SK-N-SH (cell line): ENCODE measurements around the gene TNFRSF1A. TPM values are rescaled to one million over a fixed set of nuclear protein-coding genes. Genes with fewer than 3 reads are reported as not detected.

Experiments used
- CTCF ChIA-PET: fragments of 300-600, 350-600 bp; formaldehyde crosslinking; extraction: SDS; loops from one replicate; lab custom pipeline; 2021; lab: Yijun Ruan, JAX
- POLR2A ChIA-PET: fragments of 350-600 bp; sonication (Branson Sonifier 250); formaldehyde crosslinking; extraction: SDS; loops from one replicate; lab custom pipeline; 2020; ENCODE audit warnings: antibody characterized with exemption, inconsistent platforms; lab: Yijun Ruan, JAX
- DNase-seq: peaks from one replicate; pipeline ENCODE4 v3.0.0; 2012
- H2AFZ ChIP-seq: fragments of 200-600 bp; sonication (generic); 2 replicates; pipeline ENCODE4 v1.8.1; 2016; ENCODE audit warnings: antibody characterized with exemption, mild to moderate bottlenecking, low read depth
- H3F3A ChIP-seq: fragments of 200-600 bp; sonication (generic); replicated peaks from 2 replicates; pipeline ENCODE3; 2016; ENCODE audit warnings: antibody characterized with exemption, mild to moderate bottlenecking; ENCODE audit not compliant: insufficient read depth
- H3K27ac ChIP-seq, 2 experiments: fragments of 200-500 bp in 1 of 2; fragments of 200-600 bp in 1 of 2; sonication (Bioruptor generic) in 1 of 2; sonication (generic), shearing (Covaris generic) in 1 of 2; 2 replicates each; pipeline versions ENCODE4 v1.5.1 to v1.6.1; 2014 to 2016; ENCODE audit warnings: low read depth in 2 of 2, inconsistent platforms in 1 of 2, low read length in 1 of 2, mild to moderate bottlenecking in 1 of 2, mixed read lengths in 1 of 2
- H3K27me3 ChIP-seq: fragments of 200-600 bp; sonication (generic), shearing (Covaris generic); 2 replicates; pipeline ENCODE4 v1.6.1; 2016; ENCODE audit warnings: mixed run types; ENCODE audit not compliant: insufficient read depth
- H3K36me3 ChIP-seq, 2 experiments: fragments of 200-500 bp in 1 of 2; fragments of 200-600 bp in 1 of 2; sonication (Bioruptor generic) in 1 of 2; sonication (generic) in 1 of 2; replicated peaks in 1 of 2; 2 replicates each; pipeline versions ENCODE3 to v1.5.1; 2014 to 2016; ENCODE audit warnings: low read length in 1 of 2, mild to moderate bottlenecking in 1 of 2; ENCODE audit not compliant: insufficient read depth in 2 of 2, control insufficient read depth in 1 of 2
- H3K4me1 ChIP-seq, 2 experiments: fragments of 200-500 bp in 1 of 2; fragments of 200-600 bp in 1 of 2; sonication (Bioruptor generic) in 1 of 2; sonication (generic), shearing (Covaris generic) in 1 of 2; 2 replicates each; pipeline versions ENCODE4 v1.5.1 to v1.6.1; 2014 to 2016; ENCODE audit warnings: low read depth in 1 of 2, low read length in 1 of 2, mixed run types in 1 of 2; ENCODE audit not compliant: insufficient read depth in 2 of 2, control insufficient read depth in 1 of 2
- H3K4me2 ChIP-seq: fragments of 200-600 bp; sonication (generic), shearing (Covaris generic); 2 replicates; pipeline ENCODE4 v1.6.1; 2017; ENCODE audit warnings: mixed run types
- H3K4me3 ChIP-seq, 2 experiments: fragments of 200-500 bp in 1 of 2; fragments of 200-600 bp in 1 of 2; sonication (Bioruptor generic) in 1 of 2; sonication (generic), shearing (Covaris generic) in 1 of 2; 2 replicates each; pipeline versions ENCODE4 v1.5.1 to v1.8.1; 2014 to 2016; ENCODE audit warnings: low read depth in 2 of 2, inconsistent platforms in 1 of 2, low read length in 1 of 2, mild to moderate bottlenecking in 1 of 2, mixed read lengths in 1 of 2, moderate library complexity in 1 of 2
- H3K79me2 ChIP-seq: fragments of 200-600 bp; sonication (generic); 2 replicates; pipeline ENCODE4 v1.8.1; 2017; ENCODE audit warnings: mild to moderate bottlenecking; ENCODE audit not compliant: insufficient read depth
- H3K9ac ChIP-seq: fragments of 200-600 bp; sonication (generic); 2 replicates; pipeline ENCODE4 v1.6.1; 2017; ENCODE audit warnings: mixed run types
- H3K9me2 ChIP-seq: fragments of 200-600 bp; sonication (generic); 2 replicates; pipeline ENCODE4 v1.6.1; 2017; ENCODE audit warnings: mixed run types
- H3K9me3 ChIP-seq: fragments of 200-600 bp; sonication (generic); 2 replicates; pipeline ENCODE4 v1.6.1; 2017; ENCODE audit warnings: mixed run types, mild to moderate bottlenecking, moderate library complexity
- H4K20me1 ChIP-seq: fragments of 200-600 bp; sonication (generic); 2 replicates; pipeline ENCODE4 v1.6.1; 2017; ENCODE audit warnings: mild to moderate bottlenecking, mixed run types; ENCODE audit not compliant: insufficient read depth
- CHD2 ChIP-seq: fragments of 150-350 bp; IDR thresholded peaks from 2 replicates; pipeline ENCODE4 v1.6.1; 2018; ENCODE audit warnings: low read length; ENCODE audit not compliant: partially characterized antibody
- ELF1 ChIP-seq: IDR thresholded peaks from 2 replicates; pipeline ENCODE4 v1.4.0; 2012
- EZH2phosphoT487 ChIP-seq: fragments of 200-600 bp; sonication (generic); IDR thresholded peaks from 2 replicates; pipeline ENCODE4 v1.6.1; 2017; ENCODE audit warnings: low read depth, mixed run types, mild to moderate bottlenecking, antibody characterized with exemption, moderate library complexity, borderline replicate concordance
- FOXJ3 ChIP-seq: sonication (generic); formaldehyde crosslinking; IDR thresholded peaks from 2 replicates; pipeline ENCODE4 v1.5.1; 2020; ENCODE audit warnings: mild to moderate bottlenecking, missing genetic modification reagents
- FOXM1 ChIP-seq: IDR thresholded peaks from 2 replicates; pipeline ENCODE4 v1.4.0; 2012; ENCODE audit warnings: low read depth, mild to moderate bottlenecking
- GABPA ChIP-seq: IDR thresholded peaks from 2 replicates; pipeline ENCODE4 v1.4.0; 2012; ENCODE audit warnings: low read depth, mild to moderate bottlenecking
- GATA2 ChIP-seq: sonication (generic); formaldehyde crosslinking; IDR thresholded peaks from 2 replicates; pipeline ENCODE4 v1.5.0; 2020; ENCODE audit warnings: mild to moderate bottlenecking, missing genetic modification reagents
- MEF2A ChIP-seq: IDR thresholded peaks from 2 replicates; pipeline ENCODE4 v1.4.0; 2012; ENCODE audit warnings: low read depth, borderline replicate concordance
- RAD21 ChIP-seq: IDR thresholded peaks from 2 replicates; pipeline ENCODE4 v1.6.1; 2012; ENCODE audit warnings: mild to moderate bottlenecking, low read length
- RCOR1 ChIP-seq: fragments of 150-350 bp; IDR thresholded peaks from 2 replicates; pipeline ENCODE4 v1.6.1; 2017; ENCODE audit warnings: antibody characterized with exemption, low read length
- RFX5 ChIP-seq: IDR thresholded peaks from 2 replicates; pipeline ENCODE4 v1.6.1; 2012; ENCODE audit warnings: mild to moderate bottlenecking, improper control_type of control experiment, low read length
- RXRA ChIP-seq: IDR thresholded peaks from 2 replicates; pipeline ENCODE4 v1.4.0; 2012; ENCODE audit warnings: low read depth, mild to moderate bottlenecking, borderline replicate concordance
- SMC3 ChIP-seq: IDR thresholded peaks from 2 replicates; pipeline ENCODE4 v1.6.1; 2012; ENCODE audit warnings: low read depth, low read length, improper control_type of control experiment
- TAF1 ChIP-seq: IDR thresholded peaks from 2 replicates; pipeline ENCODE4 v1.6.1; 2012; ENCODE audit warnings: low read depth, mild to moderate bottlenecking, low read length, moderate library complexity, borderline replicate concordance
- TCF12 ChIP-seq: IDR thresholded peaks from 2 replicates; pipeline ENCODE4 v1.4.0; 2012
- YY1 ChIP-seq: IDR thresholded peaks from 2 replicates; pipeline ENCODE4 v1.4.0; 2012; ENCODE audit warnings: low read depth, mild to moderate bottlenecking
- WGBS: methylation state at CpG from one replicate; pipeline ENCODE4 v1.1.6; 2017; ENCODE audit warnings: low lambda C conversion rate; 5-methylcytosine and 5-hydroxymethylcytosine counted together
- polyA plus RNA-seq, 3 experiments: library from polyadenylated mRNA; depleted of rRNA; stranded (reverse); fragments of >200 nt; gene quantifications; 2 replicates each; pipeline ENCODE4 v1.2.3, GENCODE V29; 2012
- TF ChIP-seq, protein P1 (sequence below): IDR thresholded peaks from 2 replicates; pipeline ENCODE4 v1.4.0; 2012; ENCODE audit warnings: low read depth, borderline replicate concordance
- TF ChIP-seq, protein P2 (sequence below): fragments of 200-600 bp; sonication (generic); IDR thresholded peaks from 2 replicates; pipeline ENCODE4 v1.6.1; 2017; ENCODE audit warnings: antibody characterized with exemption, mild to moderate bottlenecking, moderate library complexity

Gene TNFRSF1A
- polyA plus RNA-seq, 1 of the 3 experiments (the other 2 are of a cell fraction): 92.9 TPM

DNA sequence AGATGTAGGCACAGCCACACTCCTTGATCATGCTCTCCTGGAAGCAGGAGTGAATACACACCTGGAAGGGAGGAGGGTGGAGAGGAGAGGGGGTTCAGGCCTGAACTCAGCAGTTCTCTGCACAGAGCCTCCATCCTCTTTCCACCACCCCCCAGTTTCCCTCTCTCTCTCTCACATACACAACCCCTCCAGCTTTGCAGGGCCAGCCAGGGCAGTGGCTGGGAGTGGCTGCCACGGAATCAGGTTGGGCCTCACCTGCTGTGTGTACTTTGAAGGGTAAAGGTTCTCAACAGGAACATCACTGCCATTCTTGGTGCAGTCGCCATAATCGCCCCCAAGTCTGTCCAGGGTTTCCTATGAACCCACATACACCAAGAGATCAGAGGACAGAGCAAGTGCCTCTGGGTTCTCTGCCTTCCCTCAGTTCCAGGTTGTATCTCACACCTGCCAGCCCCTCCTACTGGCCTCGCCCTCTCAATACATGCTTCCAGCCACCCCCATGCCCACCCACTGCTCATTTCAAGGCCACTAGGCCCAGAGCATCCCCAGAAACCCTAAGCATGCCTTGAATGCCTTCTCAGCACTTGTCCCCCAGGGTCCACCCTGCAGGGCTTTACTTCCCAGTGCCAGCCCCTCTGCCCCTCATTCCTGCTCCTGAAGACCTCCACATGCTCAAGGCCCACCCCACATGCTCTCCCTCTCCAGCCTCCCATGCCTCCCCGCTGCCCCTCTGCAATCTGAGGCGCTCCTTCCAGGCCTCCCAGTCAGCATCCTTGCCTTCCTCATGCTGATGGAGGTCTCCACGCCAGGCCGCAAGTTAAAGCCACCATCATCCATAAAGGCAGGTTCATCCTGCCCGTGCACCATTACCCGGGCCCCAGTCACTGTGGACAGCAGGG, 12.9 kb upstream of the TNFRSF1A start:
- Histone ChIP-seq H2AFZ (no peak overlapping the region), H3K36me3 (no peaks in the 10 kb centered on the region), H4K20me1 (no peaks in the 10 kb centered on the region), H3K4me2 (no peak overlapping the region), H3K79me2 (no peaks in the 10 kb centered on the region), H3K9me3 (no peaks in the 10 kb centered on the region), H3K4me1 (peaks cover 0 to 4% of the 10 kb centered on the region in 2 experiments; a peak in 1 of 4 replicates), H3K27ac (no peak overlapping the region), H3K27me3 (no peaks in the 10 kb centered on the region), H3K4me3 (no peak overlapping the region), H3K9me2 (no peaks in the 10 kb centered on the region), H3F3A (no peaks in the 10 kb centered on the region), H3K9ac (no peak overlapping the region)
- DNase-seq: no peak
- 84% methylated on average over 8 of the region's 10 CpGs for WGBS
- ChIA-PET CTCF (interaction anchor here (1.6 kb wide), 1 partner anchor 28 kb away, joined by 6 read pairs; no protein-coding TSS in a partner anchor), POLR2A (no interaction called here)
- TF ChIP-seq RCOR1 (no peak), RAD21 (no peak), GABPA (no peak), FOXJ3 (CRISPR knock-in tag) (no peak), TCF12 (no peak), RXRA (no peak), GATA2 (no peak), CHD2 (no peak), TAF1 (no peak), ELF1 (no peak), RFX5 (no peak), MEF2A (no peak), FOXM1 (no peak), EZH2phosphoT487 (no peak), SMC3 (no peak), YY1 (no peak)
- TF ChIP-seq, protein P1, sequence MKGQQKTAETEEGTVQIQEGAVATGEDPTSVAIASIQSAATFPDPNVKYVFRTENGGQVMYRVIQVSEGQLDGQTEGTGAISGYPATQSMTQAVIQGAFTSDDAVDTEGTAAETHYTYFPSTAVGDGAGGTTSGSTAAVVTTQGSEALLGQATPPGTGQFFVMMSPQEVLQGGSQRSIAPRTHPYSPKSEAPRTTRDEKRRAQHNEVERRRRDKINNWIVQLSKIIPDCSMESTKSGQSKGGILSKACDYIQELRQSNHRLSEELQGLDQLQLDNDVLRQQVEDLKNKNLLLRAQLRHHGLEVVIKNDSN: no peak
- TF ChIP-seq, protein P2, sequence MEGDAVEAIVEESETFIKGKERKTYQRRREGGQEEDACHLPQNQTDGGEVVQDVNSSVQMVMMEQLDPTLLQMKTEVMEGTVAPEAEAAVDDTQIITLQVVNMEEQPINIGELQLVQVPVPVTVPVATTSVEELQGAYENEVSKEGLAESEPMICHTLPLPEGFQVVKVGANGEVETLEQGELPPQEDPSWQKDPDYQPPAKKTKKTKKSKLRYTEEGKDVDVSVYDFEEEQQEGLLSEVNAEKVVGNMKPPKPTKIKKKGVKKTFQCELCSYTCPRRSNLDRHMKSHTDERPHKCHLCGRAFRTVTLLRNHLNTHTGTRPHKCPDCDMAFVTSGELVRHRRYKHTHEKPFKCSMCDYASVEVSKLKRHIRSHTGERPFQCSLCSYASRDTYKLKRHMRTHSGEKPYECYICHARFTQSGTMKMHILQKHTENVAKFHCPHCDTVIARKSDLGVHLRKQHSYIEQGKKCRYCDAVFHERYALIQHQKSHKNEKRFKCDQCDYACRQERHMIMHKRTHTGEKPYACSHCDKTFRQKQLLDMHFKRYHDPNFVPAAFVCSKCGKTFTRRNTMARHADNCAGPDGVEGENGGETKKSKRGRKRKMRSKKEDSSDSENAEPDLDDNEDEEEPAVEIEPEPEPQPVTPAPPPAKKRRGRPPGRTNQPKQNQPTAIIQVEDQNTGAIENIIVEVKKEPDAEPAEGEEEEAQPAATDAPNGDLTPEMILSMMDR: no peak
